Transverse colon (tissue), 4 donors: ENCODE data around the gene DENND1A.

Source experiments
- CTCF ChIP-seq, 5 experiments: fragments of 200-600 bp in 3 of 5; fragments of 450-650 bp in 2 of 5; sonication (generic) in 3 of 5; IDR thresholded peaks; 1 replicate in 2 of 5; 2 replicates in 3 of 5; pipeline ENCODE4 v1.5.1; 2016 to 2017; ENCODE audit warnings: antibody characterized with exemption in 5 of 5, inconsistent platforms in 3 of 5, mild to moderate bottlenecking in 2 of 5, moderate library complexity in 1 of 5
- EP300 ChIP-seq: sonication (generic); formaldehyde crosslinking; IDR thresholded peaks from one replicate; pipeline ENCODE4 v1.6.1; 2017; ENCODE audit warnings: antibody characterized with exemption, low read depth
- POLR2A ChIP-seq: fragments of 450-650 bp; IDR thresholded peaks from one replicate; pipeline ENCODE4 v1.6.1; 2016; ENCODE audit warnings: antibody characterized with exemption, mild to moderate bottlenecking, moderate library complexity
- POLR2AphosphoS5 ChIP-seq, 3 donors: sonication (generic); formaldehyde crosslinking; IDR thresholded peaks; one replicate each; pipeline ENCODE4 v1.6.1; 2016; ENCODE audit warnings: antibody characterized with exemption in 3 of 3

DNA sequence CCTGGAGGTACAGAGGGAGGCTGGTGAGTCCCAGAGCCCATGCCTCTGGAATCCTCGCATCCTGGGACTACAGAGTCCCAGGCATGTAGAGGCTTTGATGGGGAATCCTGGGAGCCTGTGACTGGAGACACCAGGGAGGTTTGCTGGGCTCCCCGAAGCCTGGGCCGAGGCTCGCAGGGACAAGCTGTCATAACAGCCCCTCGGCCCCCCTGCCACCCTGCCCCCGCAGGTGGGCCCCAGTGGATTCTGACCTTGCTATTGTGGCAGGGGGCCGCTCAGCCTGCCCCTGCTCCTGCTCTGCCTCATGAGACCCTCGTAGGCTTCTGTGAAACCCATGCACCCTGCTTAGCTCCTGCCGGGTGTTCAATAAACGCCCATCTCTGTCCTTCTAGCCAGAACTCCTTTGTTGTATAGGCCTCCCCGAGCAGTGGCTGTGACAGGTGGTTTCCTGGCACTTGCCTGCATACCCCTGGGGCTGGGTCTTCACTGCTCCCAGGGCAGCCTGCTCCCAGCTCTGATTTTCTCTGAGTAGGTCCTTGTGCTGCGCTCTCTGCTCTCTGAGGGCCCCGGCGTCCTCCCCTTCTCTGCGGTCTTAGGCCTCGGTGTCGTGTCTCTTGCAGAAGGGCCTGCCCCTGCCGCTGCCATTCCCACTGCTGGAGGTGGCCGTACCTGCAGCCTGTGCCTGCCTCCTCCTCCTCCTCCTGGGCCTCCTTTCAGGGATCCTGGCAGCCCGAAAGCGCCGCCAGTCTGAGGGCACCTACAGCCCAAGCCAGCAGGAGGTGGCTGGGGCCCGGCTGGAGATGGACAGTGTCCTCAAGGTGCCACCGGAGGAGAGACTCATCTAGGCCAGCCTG is 553.5 kb downstream of the DENND1A start:
- TF ChIP-seq CTCF (IDR thresholded peaks at IDR 0.05) (no peak), POLR2A (no peak), POLR2AphosphoS5 (IDR thresholded peaks at IDR 0.05) (no peak), EP300 (no peak)
